Dermis microvascular lymphatic vessel endothelial cell (primary cell): ENCODE results near the gene SULT2B1. TPM values are rescaled to one million over a fixed set of nuclear protein-coding genes. Genes with fewer than 3 reads are reported as not detected.

Experiments used
- DNase-seq, 2 donors: peaks; one replicate each; pipeline versions ENCODE4 v3.0.0 to v3.0.0-alpha.2; 2010; ENCODE audit warnings: low read depth in 2 of 2
- total RNA-seq: library from RNA; depleted of rRNA; stranded (reverse); fragments of >200 nt; gene quantifications from 2 replicates; pipeline ENCODE4 v1.2.1, GENCODE V29; 2014

The SULT2B1 gene
- total RNA-seq, 1 donor from 2014 or later = 0.13 TPM

GRCh38 chr19:48646722-48647216 is 94.8 kb downstream of the SULT2B1 start:
- DNase-seq = no peak

DNA sequence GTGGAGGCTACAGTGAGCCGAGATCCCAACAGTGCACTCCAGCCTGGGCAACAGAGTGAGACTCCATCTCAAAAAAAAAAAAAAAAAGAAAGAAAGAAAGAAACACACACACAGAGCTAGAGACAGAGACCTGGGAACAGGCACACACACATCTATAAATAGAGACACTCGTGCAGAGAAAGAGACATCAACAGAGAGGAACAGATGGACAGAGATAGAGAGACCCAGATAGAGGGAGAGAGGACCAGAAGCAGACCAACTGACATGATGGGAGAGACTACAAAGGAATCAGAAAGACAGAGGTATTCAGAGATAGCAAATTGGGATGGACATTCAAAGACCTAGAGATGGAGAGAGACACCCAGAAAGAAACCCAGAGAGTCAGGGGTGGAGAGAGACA is 96.2 kb downstream of the SULT2B1 start:
- no peak for DNase-seq

Other genes starting within 250 kb of the SULT2B1 start
- 3.3 and 3.4 TPM in 2 replicates for gene EMP3, start 226.6 kb upstream of the SULT2B1 start, total RNA-seq
- 1.6 and 1.8 TPM in 2 replicates for gene TMEM143, start 188.2 kb upstream of the SULT2B1 start, total RNA-seq
- not detected in 2 replicates for gene SYNGR4, start 187.8 kb upstream of the SULT2B1 start, total RNA-seq
- 35.6 and 52.8 TPM in 2 replicates for gene KDELR1, start 160.6 kb upstream of the SULT2B1 start, total RNA-seq
- gene GRIN2D, start 158.5 kb upstream of the SULT2B1 start, total RNA-seq = 0.13 and 0.25 TPM in 2 replicates
- 14.8 and 22.8 TPM in 2 replicates for gene GRWD1, start 106.2 kb upstream of the SULT2B1 start, total RNA-seq
- 0.13 TPM in 2 replicates for gene KCNJ14, start 96.6 kb upstream of the SULT2B1 start, total RNA-seq
- 42.0 and 64.6 TPM in 2 replicates for gene CYTH2, start 82.8 kb upstream of the SULT2B1 start, total RNA-seq
- under 0.01 and 0.13 TPM in 2 replicates for gene LMTK3, start 40.3 kb upstream of the SULT2B1 start, total RNA-seq
- not detected in 2 replicates for gene SPACA4, start 54.6 kb downstream of the SULT2B1 start, total RNA-seq
- gene FAM83E, start 62.9 kb downstream of the SULT2B1 start, total RNA-seq = 0.25 and 0.26 TPM in 2 replicates
- gene RPL18, start 67.0 kb downstream of the SULT2B1 start, total RNA-seq = 1,899 and 2,423 TPM in 2 replicates
- 3.9 and 6.3 TPM in 2 replicates for gene SPHK2, start 67.3 kb downstream of the SULT2B1 start, total RNA-seq
- gene DBP, start 85.2 kb downstream of the SULT2B1 start, total RNA-seq = 1.4 and 2.8 TPM in 2 replicates
- gene CA11, start 94.0 kb downstream of the SULT2B1 start, total RNA-seq = 2.6 and 4.6 TPM in 2 replicates
- gene NTN5, start 120.8 kb downstream of the SULT2B1 start, total RNA-seq = under 0.01 TPM in 1 of 2 replicates, not detected in the other
- gene FUT2, start 143.8 kb downstream of the SULT2B1 start, total RNA-seq = not detected in 2 replicates
- gene MAMSTR, start 167.6 kb downstream of the SULT2B1 start, total RNA-seq = under 0.01 and 0.13 TPM in 2 replicates
- gene RASIP1, start 188.4 kb downstream of the SULT2B1 start, total RNA-seq = 59.4 and 82.1 TPM in 2 replicates
- gene IZUMO1, start 194.7 kb downstream of the SULT2B1 start, total RNA-seq = 0.25 and 0.26 TPM in 2 replicates
- 6.0 and 7.7 TPM in 2 replicates for gene FUT1, start 200.5 kb downstream of the SULT2B1 start, total RNA-seq
- gene FGF21, start 203.4 kb downstream of the SULT2B1 start, total RNA-seq = not detected in 2 replicates